ENCODE data around the gene GRAMD4. TPM values are rescaled to one million over a fixed set of nuclear protein-coding genes. Genes with fewer than 3 reads are reported as not detected.

The GRAMD4 gene
- total and polyA plus RNA-seq, 2 donors (not counting 1 experiment from before 2014, with no cell fraction given) = 17.0 to 88.1 TPM

DNA sequence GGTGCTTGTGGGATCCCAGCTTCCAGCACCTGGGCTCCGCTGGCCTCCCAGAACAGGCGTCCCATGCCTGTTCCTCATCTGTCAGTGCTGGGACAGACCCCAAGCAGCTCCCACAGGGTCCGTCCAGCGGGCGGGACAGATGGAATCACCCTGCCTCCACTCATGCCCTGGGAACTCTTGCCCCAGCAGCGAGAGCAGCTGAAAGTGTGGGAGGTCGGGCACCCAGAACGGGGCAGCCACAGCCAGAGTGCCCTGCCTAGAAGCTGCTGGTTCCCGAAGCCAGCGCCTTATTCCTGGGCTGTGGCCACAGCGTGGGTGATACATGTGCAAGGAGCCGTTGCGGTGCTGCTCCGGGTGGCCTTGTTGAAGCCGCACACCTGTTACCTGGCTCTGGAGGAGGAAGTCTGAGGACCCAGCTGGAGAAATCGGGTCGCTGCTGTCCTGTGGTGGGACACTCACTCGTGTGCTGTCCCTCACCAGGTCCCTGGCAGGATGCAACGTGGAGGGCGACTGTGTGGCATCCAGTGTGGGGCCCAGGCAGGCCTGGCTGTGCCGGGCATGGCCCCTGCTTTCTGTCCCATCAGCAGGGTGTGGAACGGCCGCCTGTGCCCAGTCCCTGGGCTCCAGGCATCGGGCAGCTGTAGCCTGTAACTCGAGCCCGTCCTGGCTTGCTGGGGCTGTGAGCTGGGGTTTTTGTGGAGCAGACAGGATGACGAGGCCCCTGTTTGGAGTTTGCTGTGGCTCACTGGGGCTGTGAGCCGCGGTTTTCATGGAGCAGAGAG lies 16.2 kb downstream of the GRAMD4 start:
- no peaks in the 10 kb centered on the region for H3K9me3 Mint-ChIP-seq (ENCODE audit: insufficient read depth)
- Histone ChIP-seq H3K4me1 (ENCODE audit: control insufficient read depth in 2 of 2, insufficient read depth in 2 of 2, low read length in 2 of 2) (no peaks in the 10 kb centered on the region), H3K9ac (ENCODE audit: low read length) (no peak overlapping the region), H3K4me3 (ENCODE audit: control extremely low read depth in 1 of 5, extremely low read depth in 1 of 5, insufficient read depth in 1 of 5, low read depth in 2 of 5, low read length in 4 of 5) (no peak overlapping the region), H3K27me3 (replicated peaks in 1 of 4; ENCODE audit: control extremely low read depth in 1 of 4, control insufficient read depth in 3 of 4, insufficient read depth in 4 of 4, low read length in 3 of 4) (no peaks in the 10 kb centered on the region), H4K20me1 (ENCODE audit: control insufficient read depth, insufficient read depth, low read length, poor library complexity, severe bottlenecking) (peaks cover 58% of the 10 kb centered on the region), H3K79me2 (ENCODE audit: control insufficient read depth, insufficient read depth, low read length) (peaks cover 45% of the 10 kb centered on the region), H2AFZ (ENCODE audit: insufficient read depth, low read depth, low read length, poor library complexity, severe bottlenecking) (no peak overlapping the region), H3K36me3 (replicated peaks in 1 of 2; ENCODE audit: control extremely low read depth in 1 of 2, control insufficient read depth in 1 of 2, extremely low read depth in 1 of 2, insufficient read depth in 2 of 2, low read length in 1 of 2) (peaks cover 0 to 22% of the 10 kb centered on the region in 2 experiments), H3K9me3 (ENCODE audit: control extremely low read depth in 1 of 3, control insufficient read depth in 2 of 3, insufficient read depth in 1 of 3, low read length in 2 of 3) (no peaks in the 10 kb centered on the region), H3K4me2 (replicated peaks; ENCODE audit: low read depth, low read length, poor library complexity, severe bottlenecking) (no peak overlapping the region), H3K27ac (ENCODE audit: low read length in 2 of 2) (no peak overlapping the region)
- peaks cover under 1% of the 10 kb centered on the region for H3K4me1 Mint-ChIP-seq
- TF ChIP-seq EZH2 (IDR thresholded peaks at IDR 0.05; ENCODE audit: borderline replicate concordance, insufficient read depth, low read depth, low read length, poor library complexity, severe bottlenecking) = no peak
- TF ChIP-seq, protein P1, sequence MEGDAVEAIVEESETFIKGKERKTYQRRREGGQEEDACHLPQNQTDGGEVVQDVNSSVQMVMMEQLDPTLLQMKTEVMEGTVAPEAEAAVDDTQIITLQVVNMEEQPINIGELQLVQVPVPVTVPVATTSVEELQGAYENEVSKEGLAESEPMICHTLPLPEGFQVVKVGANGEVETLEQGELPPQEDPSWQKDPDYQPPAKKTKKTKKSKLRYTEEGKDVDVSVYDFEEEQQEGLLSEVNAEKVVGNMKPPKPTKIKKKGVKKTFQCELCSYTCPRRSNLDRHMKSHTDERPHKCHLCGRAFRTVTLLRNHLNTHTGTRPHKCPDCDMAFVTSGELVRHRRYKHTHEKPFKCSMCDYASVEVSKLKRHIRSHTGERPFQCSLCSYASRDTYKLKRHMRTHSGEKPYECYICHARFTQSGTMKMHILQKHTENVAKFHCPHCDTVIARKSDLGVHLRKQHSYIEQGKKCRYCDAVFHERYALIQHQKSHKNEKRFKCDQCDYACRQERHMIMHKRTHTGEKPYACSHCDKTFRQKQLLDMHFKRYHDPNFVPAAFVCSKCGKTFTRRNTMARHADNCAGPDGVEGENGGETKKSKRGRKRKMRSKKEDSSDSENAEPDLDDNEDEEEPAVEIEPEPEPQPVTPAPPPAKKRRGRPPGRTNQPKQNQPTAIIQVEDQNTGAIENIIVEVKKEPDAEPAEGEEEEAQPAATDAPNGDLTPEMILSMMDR (IDR thresholded peaks at IDR 0.05) = no peak
- no peaks in the 10 kb centered on the region for H3K27me3 Mint-ChIP-seq
- ATAC-seq (ENCODE audit: low read depth) = no peak
- intact Hi-C loops (cut with micrococcal nuclease) = no loop called here
- no peak overlapping the region for H3K27ac Mint-ChIP-seq
- H3K4me3 Mint-ChIP-seq = no peak overlapping the region
- DNase-seq = no peak
- ChIA-PET CTCF (interaction anchor here (0.9 to 1.3 kb wide), 4 partner anchors 9 to 126 kb away, joined by 3 to 9 read pairs (median 4); partner anchors contain the start of gene TBC1D22A), POLR2A (interaction anchor here (0.6 kb wide), 1 partner anchor 73 kb away, joined by 3 read pairs; no protein-coding TSS in a partner anchor)
- 94% methylated on average over 29 of the region's 29 CpGs for WGBS (ENCODE audit: insufficient coverage)

Measured in B cell (primary cell).